ENCODE results near the gene LMAN2L.

Gene LMAN2L

GRCh38 chr2:96662360-96662759, 77.5 kb downstream of the LMAN2L start:
- in situ Hi-C loops (cut with MboI; ENCODE audit: low sequenced_read_pairs): no loop called here

GRCh38 chr2:96661324-96661723, 78.5 kb downstream of the LMAN2L start:
- in situ Hi-C loops (cut with MboI; ENCODE audit: low sequenced_read_pairs): no loop called here

DNA sequence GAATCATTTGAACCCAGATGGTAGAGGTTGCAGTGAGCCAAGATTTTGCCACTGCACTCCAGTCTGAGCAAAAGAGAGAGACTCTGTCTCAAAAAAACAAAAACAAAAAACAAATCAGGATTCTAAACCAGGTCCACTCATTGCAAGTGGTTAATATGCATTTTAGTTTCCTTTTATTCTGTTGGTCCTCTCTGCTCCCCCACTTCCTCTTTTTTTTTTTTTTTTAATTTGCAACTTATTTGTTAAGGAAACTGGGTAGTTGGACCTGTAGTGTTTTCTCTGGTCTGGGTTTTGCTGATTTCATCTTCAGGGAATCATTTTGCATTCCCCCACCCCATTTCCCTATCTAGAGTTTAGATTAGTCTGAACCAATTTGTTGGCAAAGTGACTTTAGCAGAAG, 83.3 kb downstream of the LMAN2L start:
- in situ Hi-C loops (cut with MboI; ENCODE audit: low sequenced_read_pairs): no loop called here

Data from HL-60/S4 treated with retinoic acid at 250 ng/mL for 4 days and 3 days (cell line).